HK-2 (cell line): Measurements from ENCODE around the gene OR10T2.
"Not testable (repeated sequence)": the region's sequence is repeated elsewhere in the genome, so short reads cannot be mapped to it uniquely, and the experiment has no call there.

Experiments
- DNase-seq: peaks from one replicate; pipeline ENCODE4 v3.0.0-alpha.2; 2018; ENCODE audit not compliant: unreplicated experiment

OR10T2 gene

GRCh38 chr1:158398818-158399514 is at the start of gene OR10T2:
Gene OR10T2, minus strand, starts transcription at chr1:158399466. Its CDS starts 0 bp downstream, at chr1:158399466.
- no peak for DNase-seq

- no peak for DNase-seq
Observed at GRCh38 chr1:158445376-158445775, 46.1 kb upstream of the OR10T2 start.

GRCh38 chr1:158434741-158435140 is 35.5 kb upstream of the OR10T2 start:
- DNase-seq = no peak

DNA sequence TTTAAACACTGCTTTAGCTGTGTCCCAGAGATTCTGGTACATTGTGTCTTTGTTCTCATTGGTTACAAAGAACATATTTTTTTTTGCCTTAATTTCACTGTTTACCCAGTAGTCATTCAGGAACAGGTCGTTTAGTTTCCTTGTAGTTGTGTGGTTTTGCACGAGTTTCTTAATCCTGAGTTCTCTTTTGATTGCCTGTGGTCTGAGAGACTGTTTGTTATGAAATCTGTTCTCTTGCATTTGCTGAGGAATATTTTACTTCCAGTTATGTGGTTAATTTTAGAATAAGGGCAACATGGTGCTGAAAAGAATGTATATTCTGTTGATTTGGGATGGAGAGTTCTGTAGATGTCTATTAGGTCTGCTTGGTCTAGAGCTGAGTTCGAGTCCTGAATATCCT is 30.9 kb upstream of the OR10T2 start:
- DNase-seq = not testable (repeated sequence)

DNA sequence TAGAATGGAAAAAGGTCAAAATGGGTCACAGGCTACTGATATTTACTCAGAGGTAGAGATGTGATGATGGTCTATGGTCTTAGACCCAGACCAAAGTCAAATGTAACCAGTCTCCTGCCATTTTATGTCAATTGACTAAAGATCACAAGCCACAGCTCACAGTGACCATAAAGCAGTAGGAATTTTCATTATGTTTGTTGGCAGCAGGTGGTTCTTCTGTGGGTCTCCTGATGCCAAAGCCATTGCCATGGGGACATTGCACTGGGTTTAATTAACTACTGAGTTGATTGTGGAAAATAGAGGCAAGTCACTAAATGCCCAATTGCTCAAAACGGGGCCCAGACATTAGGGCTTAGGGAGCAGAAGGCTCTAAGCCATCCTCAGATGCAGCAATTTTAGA is 26.9 kb upstream of the OR10T2 start, which contains the start of gene OR10K2:
OR10K2 (minus strand) TSS at position 101 of the 400 bp plus-strand sequence. CDS start 5,371 bp downstream, outside the sequence.
- DNase-seq = no peak

DNA sequence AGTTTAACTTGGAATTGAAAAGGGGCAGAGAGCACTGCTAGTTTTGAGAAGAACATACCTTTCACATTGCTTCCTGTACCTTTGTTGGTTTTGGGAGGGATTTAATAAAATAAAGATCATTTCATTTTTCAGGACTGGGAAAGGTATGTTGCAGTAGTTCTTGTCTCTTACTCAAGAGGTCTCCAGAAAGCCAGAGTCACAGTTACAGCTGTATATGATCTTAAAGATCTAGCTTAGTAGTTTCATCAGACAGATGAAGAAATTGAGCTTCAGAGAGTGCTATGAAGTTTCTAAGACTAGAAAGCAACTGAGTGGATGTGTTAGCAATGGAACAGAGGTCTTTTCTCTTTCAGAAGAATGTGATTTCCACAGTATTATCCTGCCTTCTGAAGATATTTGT is 25.8 kb upstream of the OR10T2 start:
- no peak for DNase-seq

DNA sequence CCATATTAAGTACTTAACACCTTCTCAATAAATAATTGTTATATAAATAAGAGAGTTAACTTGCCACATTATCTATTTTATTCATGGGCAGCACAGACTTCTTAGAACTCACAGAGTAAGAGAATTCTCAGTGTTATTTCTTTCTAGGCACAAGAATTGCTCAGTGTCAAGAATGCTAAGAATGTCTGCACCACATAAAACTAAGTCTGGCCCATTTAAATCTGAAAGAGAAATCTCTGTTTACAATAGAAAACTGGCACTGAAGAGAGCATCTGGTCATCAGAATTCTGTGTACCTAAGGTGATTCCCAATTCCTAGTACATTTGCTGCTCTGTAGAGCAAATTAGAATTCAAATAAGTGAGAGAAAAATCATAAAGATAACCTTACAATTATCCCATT is 22.9 kb upstream of the OR10T2 start:
- no peak for DNase-seq

GRCh38 chr1:158417586-158417985 is 18.3 kb upstream of the OR10T2 start:
- no peak for DNase-seq

GRCh38 chr1:158414651-158415345 is 15.5 kb upstream of the OR10T2 start:
- no peak for DNase-seq

DNA sequence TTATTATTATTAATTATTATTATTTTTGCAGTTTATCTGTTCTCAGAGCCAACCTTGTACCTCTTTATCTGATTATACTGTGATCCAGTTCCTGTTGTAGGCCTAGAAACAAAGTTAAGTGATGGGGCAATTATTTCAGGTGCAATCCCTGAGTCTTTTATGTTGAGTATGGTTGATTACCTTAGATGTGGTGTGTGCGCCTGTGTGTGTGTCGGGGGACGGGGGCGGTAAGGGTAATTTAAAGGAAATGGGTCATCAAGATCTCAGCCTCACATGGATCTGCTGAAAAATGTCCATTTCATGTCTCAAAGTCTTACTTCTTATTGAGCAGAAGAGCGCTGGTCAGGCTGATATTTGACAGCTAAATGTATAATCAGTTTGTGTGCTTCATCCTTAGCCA is 7.8 kb upstream of the OR10T2 start:
- DNase-seq = no peak

DNA sequence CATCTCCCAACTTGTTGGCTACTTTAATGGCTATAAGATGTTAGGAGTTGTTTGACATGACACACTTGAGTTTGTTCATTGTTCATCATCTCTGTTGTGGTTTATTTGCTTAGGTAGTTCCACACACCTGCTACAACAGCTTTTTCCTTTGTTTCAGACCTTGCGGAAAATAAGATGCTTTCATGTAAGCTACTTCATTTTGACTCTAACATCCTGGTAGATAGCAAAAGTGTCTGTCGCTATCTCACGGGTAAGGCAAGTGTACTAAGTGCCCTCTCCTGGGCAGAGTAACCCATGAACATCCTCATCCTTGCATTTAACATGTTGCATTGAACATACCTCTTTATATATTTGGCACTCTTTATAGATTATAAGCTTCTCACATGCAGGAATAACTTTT is 1.6 kb upstream of the OR10T2 start:
- DNase-seq = no peak

DNA sequence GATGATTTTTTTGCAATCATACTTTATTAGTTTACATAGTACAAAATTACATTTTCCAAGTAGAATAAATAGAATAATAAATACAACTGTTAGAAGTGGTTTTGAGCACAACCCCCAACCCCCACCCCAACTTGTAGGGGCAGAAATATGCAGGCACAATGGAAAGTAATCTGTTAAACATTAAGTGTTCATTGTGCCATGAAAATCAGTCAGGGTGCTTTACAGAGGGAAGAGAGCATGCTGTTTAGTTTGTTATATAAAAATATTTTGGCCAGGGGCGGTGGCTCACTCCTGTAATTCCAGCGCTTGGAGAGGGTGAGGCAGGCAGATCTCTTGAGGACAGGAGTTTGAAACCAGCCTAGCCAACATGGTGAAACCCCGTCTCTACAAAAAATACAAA is 2.6 kb downstream of the OR10T2 start:
- DNase-seq = no peak

GRCh38 chr1:158393476-158393875 is 5.8 kb downstream of the OR10T2 start:
- DNase-seq = no peak

DNA sequence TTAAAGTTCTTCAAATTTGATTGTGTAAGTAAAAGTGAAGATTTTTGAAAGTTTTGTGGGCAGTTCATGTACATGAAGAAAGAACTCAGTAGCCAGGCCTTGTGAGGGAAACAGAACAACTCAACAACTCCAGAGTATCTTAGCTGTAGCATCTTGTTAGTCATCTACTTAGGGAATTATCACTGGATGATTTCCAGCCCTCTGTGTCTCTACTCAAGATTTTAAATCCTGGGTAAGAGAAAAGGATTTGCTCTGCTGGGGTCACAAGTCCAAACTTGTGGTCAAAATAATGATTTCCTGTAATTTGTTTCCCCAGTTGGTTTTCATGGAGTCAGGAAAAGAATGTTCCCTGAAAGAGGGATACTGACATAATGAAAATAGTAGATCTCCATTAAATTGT is 8.2 kb downstream of the OR10T2 start:
- no peak for DNase-seq

DNA sequence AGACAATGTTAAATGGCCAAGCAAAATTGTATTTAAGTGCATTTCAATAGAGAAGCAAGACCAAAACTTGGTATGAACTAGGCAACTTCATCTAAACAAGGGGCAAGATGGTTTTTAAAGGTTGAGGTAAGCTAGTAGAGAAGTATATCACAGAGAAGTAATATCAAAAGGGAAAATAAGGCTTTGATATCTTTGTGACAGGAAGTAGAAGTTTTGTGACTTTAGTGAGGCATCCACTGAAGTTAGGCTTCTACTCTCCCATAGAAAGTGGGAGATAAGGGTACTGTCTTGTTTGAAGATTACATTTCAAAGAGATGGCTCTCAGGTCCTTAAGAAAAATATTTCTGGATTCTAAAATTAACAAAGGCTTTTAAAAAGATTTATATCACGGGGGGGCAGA is 8.9 kb downstream of the OR10T2 start:
- DNase-seq = no peak

- no peak for DNase-seq
Observed at GRCh38 chr1:158374860-158375259, 24.4 kb downstream of the OR10T2 start.

DNA sequence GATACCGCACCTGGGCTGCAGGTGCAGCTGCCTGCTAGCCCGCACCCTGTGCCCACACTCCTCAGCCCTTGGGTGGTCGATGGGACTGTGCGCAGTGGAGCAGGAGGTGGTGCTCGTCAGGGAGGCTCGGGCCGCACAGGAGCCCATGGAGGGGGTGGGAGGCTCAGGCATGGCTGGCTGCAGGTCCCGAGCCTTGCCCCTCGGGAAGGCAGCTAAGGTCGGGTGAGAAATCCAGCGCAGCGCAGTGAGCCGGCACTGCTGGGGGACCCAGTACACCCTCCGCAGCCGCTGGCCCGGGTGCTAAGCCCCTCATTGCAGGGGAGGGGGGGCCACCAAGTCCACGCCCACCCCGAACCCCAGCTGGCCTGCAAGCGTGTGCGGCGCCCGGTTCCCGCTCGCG is 25.2 kb downstream of the OR10T2 start:
- DNase-seq = not testable (repeated sequence)

GRCh38 chr1:158371188-158371953 is 27.9 kb downstream of the OR10T2 start:
- DNase-seq = peak; percentile 3

- DNase-seq = no peak
Observed at GRCh38 chr1:158366783-158367182, 32.5 kb downstream of the OR10T2 start.

GRCh38 chr1:158362941-158363340 is 36.3 kb downstream of the OR10T2 start:
- no peak for DNase-seq

- DNase-seq = no peak
Observed at GRCh38 chr1:158362482-158362881, 36.8 kb downstream of the OR10T2 start.

GRCh38 chr1:158357441-158357840 is 41.8 kb downstream of the OR10T2 start:
- DNase-seq = no peak

DNA sequence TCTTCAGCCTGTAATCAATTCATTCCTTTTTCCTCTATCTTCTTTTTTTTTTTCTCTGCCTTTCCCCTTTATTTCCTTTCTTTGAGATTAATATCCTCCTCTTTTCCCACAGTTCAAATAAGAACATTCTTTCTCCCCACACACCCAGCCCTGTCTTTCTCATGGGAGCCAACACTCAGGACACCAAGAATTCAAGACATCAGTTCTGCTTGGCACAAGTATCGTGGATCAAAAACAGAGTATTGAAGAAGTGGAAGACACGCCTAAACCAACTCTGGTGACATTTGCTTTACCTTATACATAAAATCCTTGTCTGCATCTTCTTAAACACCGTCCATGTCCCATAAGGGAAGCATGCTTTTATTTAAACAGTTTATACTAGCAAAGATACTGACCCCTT is 42.6 kb downstream of the OR10T2 start:
- no peak for DNase-seq
